Astrocyte of the cerebellum (primary cell): ENCODE measurements around the gene LHFPL5.

Source experiments
- DNase-seq: peaks from one replicate; pipeline ENCODE4 v3.0.0-alpha.2; 2011; ENCODE audit warnings: low read depth
- H3K4me3 ChIP-seq: 2 replicates; pipeline ENCODE4 v1.5.1; 2011; ENCODE audit warnings: mild to moderate bottlenecking, low read depth, low read length, moderate library complexity
- CTCF ChIP-seq: IDR thresholded peaks from 2 replicates; pipeline ENCODE4 v1.5.1; 2012; ENCODE audit warnings: low read length, low read depth, moderate library complexity, mild to moderate bottlenecking; ENCODE audit errors: missing control alignments
- in situ Hi-C: cut with HindIII; loops from 2 replicates; pipeline ENCODE4 v1.10.0; 2017; ENCODE audit warnings: low sequenced_read_pairs

The LHFPL5 gene

GRCh38 chr6:35798706-35799105, 6.4 kb upstream of the LHFPL5 start:
- no peak for TF ChIP-seq CTCF
- in situ Hi-C loops, result no loop called here
- H3K4me3 ChIP-seq, result no peak overlapping the region
- DNase-seq, result no peak

- no peak for DNase-seq
- in situ Hi-C loops, result no loop called here
- TF ChIP-seq CTCF, result no peak
- H3K4me3 ChIP-seq, result no peak overlapping the region
Measured at GRCh38 chr6:35801148-35801547, 4.0 kb upstream of the LHFPL5 start.

- no peak for TF ChIP-seq CTCF
- in situ Hi-C loops, result no loop called here
- no peak overlapping the region for H3K4me3 ChIP-seq
- no peak for DNase-seq
Measured at GRCh38 chr6:35808688-35809087, 3.5 kb downstream of the LHFPL5 start.

- DNase-seq, result no peak
- in situ Hi-C loops, result no loop called here
- no peak overlapping the region for H3K4me3 ChIP-seq
- no peak for TF ChIP-seq CTCF
Measured at GRCh38 chr6:35809809-35810208, 4.7 kb downstream of the LHFPL5 start.

GRCh38 chr6:35810971-35811698, 6.0 kb downstream of the LHFPL5 start:
- in situ Hi-C loops, result no loop called here
- no peak for TF ChIP-seq CTCF
- DNase-seq, result no peak
- no peak overlapping the region for H3K4me3 ChIP-seq

- TF ChIP-seq CTCF, result no peak
- in situ Hi-C loops, result no loop called here
- DNase-seq, result no peak
Measured at GRCh38 chr6:35811699-35811995, 6.5 kb downstream of the LHFPL5 start.

More at GRCh38 chr6:35811699-35811995, 6.5 kb downstream of the LHFPL5 start:
- no peak overlapping the region for H3K4me3 ChIP-seq
